ENCODE measurements around the gene TMEM163.

DNA sequence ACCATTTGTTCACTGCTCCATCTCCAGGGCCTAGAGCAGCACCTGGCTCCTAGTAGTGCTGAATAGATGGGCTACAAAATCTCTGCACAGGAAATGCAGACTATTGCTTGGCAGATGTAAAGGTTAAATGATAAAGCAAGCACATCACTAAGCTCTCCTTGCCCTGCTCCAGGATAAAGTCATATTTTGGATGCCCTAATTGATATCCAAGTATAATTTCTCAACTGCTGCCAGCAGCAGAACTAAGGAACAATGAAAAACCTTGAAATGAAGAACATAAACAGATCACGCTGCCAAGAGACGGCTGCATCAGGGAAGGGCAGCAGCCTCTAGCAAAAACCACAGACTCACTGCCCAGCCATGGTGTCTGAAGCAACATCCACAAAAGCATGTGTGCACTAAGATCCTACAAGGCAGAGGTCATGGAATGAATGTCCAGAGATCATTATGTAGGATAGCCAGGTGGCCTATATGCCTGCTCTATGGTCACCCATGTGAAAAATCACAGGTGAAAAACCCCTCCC, 134.7 kb downstream of the TMEM163 start:
- no peak for TF ChIP-seq ESRRA (CRISPR knock-in tag; IDR thresholded peaks at IDR 0.05; ENCODE audit: borderline replicate concordance)
- TF ChIP-seq, protein P1, sequence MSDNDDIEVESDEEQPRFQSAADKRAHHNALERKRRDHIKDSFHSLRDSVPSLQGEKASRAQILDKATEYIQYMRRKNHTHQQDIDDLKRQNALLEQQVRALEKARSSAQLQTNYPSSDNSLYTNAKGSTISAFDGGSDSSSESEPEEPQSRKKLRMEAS (CRISPR knock-in tag; IDR thresholded peaks at IDR 0.05), result no peak
- TF ChIP-seq, protein P2, sequence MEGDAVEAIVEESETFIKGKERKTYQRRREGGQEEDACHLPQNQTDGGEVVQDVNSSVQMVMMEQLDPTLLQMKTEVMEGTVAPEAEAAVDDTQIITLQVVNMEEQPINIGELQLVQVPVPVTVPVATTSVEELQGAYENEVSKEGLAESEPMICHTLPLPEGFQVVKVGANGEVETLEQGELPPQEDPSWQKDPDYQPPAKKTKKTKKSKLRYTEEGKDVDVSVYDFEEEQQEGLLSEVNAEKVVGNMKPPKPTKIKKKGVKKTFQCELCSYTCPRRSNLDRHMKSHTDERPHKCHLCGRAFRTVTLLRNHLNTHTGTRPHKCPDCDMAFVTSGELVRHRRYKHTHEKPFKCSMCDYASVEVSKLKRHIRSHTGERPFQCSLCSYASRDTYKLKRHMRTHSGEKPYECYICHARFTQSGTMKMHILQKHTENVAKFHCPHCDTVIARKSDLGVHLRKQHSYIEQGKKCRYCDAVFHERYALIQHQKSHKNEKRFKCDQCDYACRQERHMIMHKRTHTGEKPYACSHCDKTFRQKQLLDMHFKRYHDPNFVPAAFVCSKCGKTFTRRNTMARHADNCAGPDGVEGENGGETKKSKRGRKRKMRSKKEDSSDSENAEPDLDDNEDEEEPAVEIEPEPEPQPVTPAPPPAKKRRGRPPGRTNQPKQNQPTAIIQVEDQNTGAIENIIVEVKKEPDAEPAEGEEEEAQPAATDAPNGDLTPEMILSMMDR (IDR thresholded peaks at IDR 0.05), result no peak
- TF ChIP-seq, protein P3, sequence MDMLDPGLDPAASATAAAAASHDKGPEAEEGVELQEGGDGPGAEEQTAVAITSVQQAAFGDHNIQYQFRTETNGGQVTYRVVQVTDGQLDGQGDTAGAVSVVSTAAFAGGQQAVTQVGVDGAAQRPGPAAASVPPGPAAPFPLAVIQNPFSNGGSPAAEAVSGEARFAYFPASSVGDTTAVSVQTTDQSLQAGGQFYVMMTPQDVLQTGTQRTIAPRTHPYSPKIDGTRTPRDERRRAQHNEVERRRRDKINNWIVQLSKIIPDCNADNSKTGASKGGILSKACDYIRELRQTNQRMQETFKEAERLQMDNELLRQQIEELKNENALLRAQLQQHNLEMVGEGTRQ (CRISPR knock-in tag; IDR thresholded peaks at IDR 0.05), result no peak
- TF ChIP-seq CBFB (CRISPR knock-in tag; IDR thresholded peaks at IDR 0.05; ENCODE audit: low read depth), result no peak
- TF ChIP-seq, protein P4, sequence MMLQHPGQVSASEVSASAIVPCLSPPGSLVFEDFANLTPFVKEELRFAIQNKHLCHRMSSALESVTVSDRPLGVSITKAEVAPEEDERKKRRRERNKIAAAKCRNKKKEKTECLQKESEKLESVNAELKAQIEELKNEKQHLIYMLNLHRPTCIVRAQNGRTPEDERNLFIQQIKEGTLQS (CRISPR knock-in tag; conservative IDR thresholded peaks at IDR 0.05), result no peak
- no peak for TF ChIP-seq NFE2L1 (CRISPR knock-in tag; IDR thresholded peaks at IDR 0.05)
- TF ChIP-seq, protein P5, sequence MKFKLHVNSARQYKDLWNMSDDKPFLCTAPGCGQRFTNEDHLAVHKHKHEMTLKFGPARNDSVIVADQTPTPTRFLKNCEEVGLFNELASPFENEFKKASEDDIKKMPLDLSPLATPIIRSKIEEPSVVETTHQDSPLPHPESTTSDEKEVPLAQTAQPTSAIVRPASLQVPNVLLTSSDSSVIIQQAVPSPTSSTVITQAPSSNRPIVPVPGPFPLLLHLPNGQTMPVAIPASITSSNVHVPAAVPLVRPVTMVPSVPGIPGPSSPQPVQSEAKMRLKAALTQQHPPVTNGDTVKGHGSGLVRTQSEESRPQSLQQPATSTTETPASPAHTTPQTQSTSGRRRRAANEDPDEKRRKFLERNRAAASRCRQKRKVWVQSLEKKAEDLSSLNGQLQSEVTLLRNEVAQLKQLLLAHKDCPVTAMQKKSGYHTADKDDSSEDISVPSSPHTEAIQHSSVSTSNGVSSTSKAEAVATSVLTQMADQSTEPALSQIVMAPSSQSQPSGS (CRISPR knock-in tag; IDR thresholded peaks at IDR 0.05; ENCODE audit: borderline replicate concordance, low read depth), result no peak
- TF ChIP-seq ETV6 (CRISPR knock-in tag; IDR thresholded peaks at IDR 0.05), result no peak
- TF ChIP-seq, protein P6, sequence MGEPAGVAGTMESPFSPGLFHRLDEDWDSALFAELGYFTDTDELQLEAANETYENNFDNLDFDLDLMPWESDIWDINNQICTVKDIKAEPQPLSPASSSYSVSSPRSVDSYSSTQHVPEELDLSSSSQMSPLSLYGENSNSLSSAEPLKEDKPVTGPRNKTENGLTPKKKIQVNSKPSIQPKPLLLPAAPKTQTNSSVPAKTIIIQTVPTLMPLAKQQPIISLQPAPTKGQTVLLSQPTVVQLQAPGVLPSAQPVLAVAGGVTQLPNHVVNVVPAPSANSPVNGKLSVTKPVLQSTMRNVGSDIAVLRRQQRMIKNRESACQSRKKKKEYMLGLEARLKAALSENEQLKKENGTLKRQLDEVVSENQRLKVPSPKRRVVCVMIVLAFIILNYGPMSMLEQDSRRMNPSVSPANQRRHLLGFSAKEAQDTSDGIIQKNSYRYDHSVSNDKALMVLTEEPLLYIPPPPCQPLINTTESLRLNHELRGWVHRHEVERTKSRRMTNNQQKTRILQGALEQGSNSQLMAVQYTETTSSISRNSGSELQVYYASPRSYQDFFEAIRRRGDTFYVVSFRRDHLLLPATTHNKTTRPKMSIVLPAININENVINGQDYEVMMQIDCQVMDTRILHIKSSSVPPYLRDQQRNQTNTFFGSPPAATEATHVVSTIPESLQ (CRISPR knock-in tag; IDR thresholded peaks at IDR 0.05), result no peak
- no peak for TF ChIP-seq TEAD4 (CRISPR knock-in tag; IDR thresholded peaks at IDR 0.05)
- TF ChIP-seq, protein P7, sequence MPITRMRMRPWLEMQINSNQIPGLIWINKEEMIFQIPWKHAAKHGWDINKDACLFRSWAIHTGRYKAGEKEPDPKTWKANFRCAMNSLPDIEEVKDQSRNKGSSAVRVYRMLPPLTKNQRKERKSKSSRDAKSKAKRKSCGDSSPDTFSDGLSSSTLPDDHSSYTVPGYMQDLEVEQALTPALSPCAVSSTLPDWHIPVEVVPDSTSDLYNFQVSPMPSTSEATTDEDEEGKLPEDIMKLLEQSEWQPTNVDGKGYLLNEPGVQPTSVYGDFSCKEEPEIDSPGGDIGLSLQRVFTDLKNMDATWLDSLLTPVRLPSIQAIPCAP (CRISPR knock-in tag; IDR thresholded peaks at IDR 0.05), result no peak
- TF ChIP-seq CREM (CRISPR knock-in tag; IDR thresholded peaks at IDR 0.05), result no peak
- TF ChIP-seq TCF7 (CRISPR knock-in tag; IDR thresholded peaks at IDR 0.05; ENCODE audit: low read depth), result no peak

All from WTC11 (cell line).